ENCODE data around the gene TATDN2.
A peak's percentile ranks its signal among the peaks of the same experiment; 100 is the strongest.

The TATDN2 gene

GRCh38 chr3:10248184-10248983 is at the start of gene TATDN2:
Gene TATDN2 (plus strand): TSS chr3:10248459. CDS start chr3:10249201, 742 bp downstream.
- H3K4me3 ChIP-seq (ENCODE audit: low read length): peak within 1 kb of the TSS; percentile 76
- no peak for TF ChIP-seq ZNF274 (IDR thresholded peaks at IDR 0.05; ENCODE audit: low read depth, low read length)

GRCh38 chr3:10198761-10199649 is 49.3 kb upstream of the TATDN2 start:
- no peak overlapping the region for H3K4me3 ChIP-seq (ENCODE audit: low read length)
- no peak for TF ChIP-seq ZNF274 (IDR thresholded peaks at IDR 0.05; ENCODE audit: low read depth, low read length)

- no peak for TF ChIP-seq ZNF274 (IDR thresholded peaks at IDR 0.05; ENCODE audit: low read depth, low read length)
- no peak overlapping the region for H3K4me3 ChIP-seq (ENCODE audit: low read length)
Observed at GRCh38 chr3:10204921-10205320, 43.3 kb upstream of the TATDN2 start.

GRCh38 chr3:10205451-10206165 is 42.7 kb upstream of the TATDN2 start:
- TF ChIP-seq ZNF274 (IDR thresholded peaks at IDR 0.05; ENCODE audit: low read depth, low read length): no peak
- H3K4me3 ChIP-seq (ENCODE audit: low read length): no peak overlapping the region

GRCh38 chr3:10206166-10206511 is 42.1 kb upstream of the TATDN2 start:
- no peak overlapping the region for H3K4me3 ChIP-seq (ENCODE audit: low read length)
- no peak for TF ChIP-seq ZNF274 (IDR thresholded peaks at IDR 0.05; ENCODE audit: low read depth, low read length)

GRCh38 chr3:10213156-10213792 is 35.0 kb upstream of the TATDN2 start:
- TF ChIP-seq ZNF274 (IDR thresholded peaks at IDR 0.05; ENCODE audit: low read depth, low read length): no peak
- H3K4me3 ChIP-seq (ENCODE audit: low read length): no peak overlapping the region

- no peak overlapping the region for H3K4me3 ChIP-seq (ENCODE audit: low read length)
- TF ChIP-seq ZNF274 (IDR thresholded peaks at IDR 0.05; ENCODE audit: low read depth, low read length): no peak
Observed at GRCh38 chr3:10215578-10216368, 32.5 kb upstream of the TATDN2 start.

- no peak overlapping the region for H3K4me3 ChIP-seq (ENCODE audit: low read length)
- no peak for TF ChIP-seq ZNF274 (IDR thresholded peaks at IDR 0.05; ENCODE audit: low read depth, low read length)
Observed at GRCh38 chr3:10217359-10217758, 30.9 kb upstream of the TATDN2 start.

- no peak for TF ChIP-seq ZNF274 (IDR thresholded peaks at IDR 0.05; ENCODE audit: low read depth, low read length)
- H3K4me3 ChIP-seq (ENCODE audit: low read length): no peak overlapping the region
Observed at GRCh38 chr3:10219737-10220136, 28.5 kb upstream of the TATDN2 start.

- TF ChIP-seq ZNF274 (IDR thresholded peaks at IDR 0.05; ENCODE audit: low read depth, low read length): no peak
- no peak overlapping the region for H3K4me3 ChIP-seq (ENCODE audit: low read length)
Observed at GRCh38 chr3:10223676-10224639, 24.3 kb upstream of the TATDN2 start.

- TF ChIP-seq ZNF274 (IDR thresholded peaks at IDR 0.05; ENCODE audit: low read depth, low read length): no peak
- H3K4me3 ChIP-seq (ENCODE audit: low read length): no peak overlapping the region
Observed at GRCh38 chr3:10224794-10225665, 23.2 kb upstream of the TATDN2 start.
